M059J (cell line): Measurements from ENCODE around the gene ACKR3. TPM values are rescaled to one million over a fixed set of nuclear protein-coding genes. Genes with fewer than 3 reads are reported as not detected.

Source experiments
- DNase-seq: peaks from one replicate; pipeline ENCODE4 v3.0.0-alpha.2; 2012; ENCODE audit warnings: low read depth
- total RNA-seq: library from RNA; depleted of rRNA; stranded (reverse); fragments of >200 nt; shearing (Covaris generic); gene quantifications from 2 replicates; pipeline ENCODE4 v1.2.3, GENCODE V29; 2014

The ACKR3 gene
- total RNA-seq, 1 experiment from 2014 or later, result 3.0 TPM

DNA sequence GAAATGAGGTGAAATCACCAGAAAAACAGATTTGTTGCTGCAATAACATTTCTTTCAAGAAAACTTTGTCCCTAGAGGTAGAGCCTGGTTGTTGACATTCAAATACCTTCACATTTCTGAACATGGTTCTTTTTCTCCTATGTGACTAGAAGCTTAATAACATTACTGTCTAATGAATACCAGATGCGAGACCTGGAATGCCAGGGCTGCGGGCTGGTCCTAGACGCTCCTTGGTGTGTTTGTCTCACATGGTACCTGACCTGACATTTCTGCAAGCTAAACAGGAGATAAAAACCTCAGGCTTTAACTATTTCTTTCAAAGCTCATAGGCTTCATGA is 38.5 kb downstream of the ACKR3 start:
- DNase-seq, result peak; percentile 19

DNA sequence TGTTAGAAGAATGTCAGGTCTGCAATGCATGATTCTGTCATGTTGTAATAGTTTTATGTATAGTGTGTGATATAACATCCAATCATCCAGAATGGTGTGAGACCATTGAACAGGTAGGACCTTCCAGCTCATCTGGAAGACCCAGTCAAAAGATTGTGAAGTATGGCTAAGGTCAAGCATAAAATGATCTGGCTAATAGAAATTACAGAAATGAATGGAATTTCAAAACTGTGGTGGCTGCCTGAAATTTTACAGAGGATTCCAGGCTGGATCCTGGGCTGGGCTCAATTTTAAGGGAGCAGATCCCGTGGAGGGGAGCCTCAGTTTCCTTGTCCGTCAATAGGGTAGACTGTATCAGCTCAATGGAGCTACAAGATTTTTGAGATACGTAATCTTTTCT is 39.1 kb downstream of the ACKR3 start:
- peak; percentile 10 for DNase-seq

DNA sequence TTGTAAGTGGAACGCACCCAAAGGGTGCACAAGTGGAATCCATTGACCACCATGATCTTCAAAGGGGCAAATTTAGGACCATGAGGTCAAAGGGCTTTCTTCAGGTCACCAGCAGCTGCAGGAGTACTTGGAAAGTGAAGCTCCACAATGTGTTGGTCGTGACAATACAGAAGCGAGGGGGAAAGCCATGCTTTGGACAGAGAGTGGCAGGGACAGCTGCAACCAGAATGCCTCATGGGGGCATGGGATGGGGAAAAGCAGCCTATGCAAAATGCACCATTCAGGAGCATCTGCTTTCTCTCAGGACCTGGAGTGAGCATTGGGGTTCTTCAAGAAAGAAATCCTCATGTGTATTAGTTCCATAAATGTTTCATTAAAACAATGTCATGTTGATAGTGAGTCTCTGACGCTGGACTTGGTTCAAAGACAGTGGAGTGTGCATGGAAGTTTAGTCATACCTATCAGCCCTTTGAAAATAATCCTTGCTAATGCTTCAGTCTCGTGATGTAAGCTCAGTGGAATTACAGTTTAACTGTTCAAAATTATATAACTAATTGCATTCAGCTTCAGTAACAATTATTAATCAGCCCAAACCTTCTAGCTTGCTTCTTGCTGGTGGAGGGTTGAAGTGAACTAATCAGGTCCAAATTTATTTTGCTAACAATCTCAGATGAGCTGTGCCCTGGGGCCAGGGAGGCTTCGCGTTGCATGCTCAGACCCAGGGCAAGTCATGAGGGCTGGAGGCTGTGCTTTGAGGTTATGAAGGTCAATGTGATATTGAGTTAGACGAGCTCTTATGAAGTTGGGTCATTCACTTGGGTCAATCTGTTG is 41.6 kb downstream of the ACKR3 start:
- peak; percentile 58 for DNase-seq

DNA sequence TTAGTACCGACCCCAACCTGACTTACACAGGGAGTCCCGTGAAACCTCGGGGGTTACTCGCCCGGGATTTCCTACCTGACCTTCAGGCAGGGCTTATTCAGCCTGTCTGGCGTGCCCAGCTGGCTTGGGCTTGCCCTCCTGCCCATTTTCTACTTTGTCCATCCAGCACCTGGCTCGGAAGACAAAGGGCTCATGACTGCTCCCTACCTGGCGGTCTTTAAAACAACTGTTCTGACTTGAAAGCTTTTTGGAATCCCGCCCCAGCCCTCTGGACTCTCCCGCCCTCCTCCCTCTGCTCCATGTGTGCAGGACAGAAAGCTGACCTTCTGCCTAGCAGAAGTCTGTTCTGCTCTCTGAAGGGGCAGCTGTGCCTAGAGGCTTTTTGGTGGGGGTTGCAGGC is 43.1 kb downstream of the ACKR3 start:
- DNase-seq, result no peak

DNA sequence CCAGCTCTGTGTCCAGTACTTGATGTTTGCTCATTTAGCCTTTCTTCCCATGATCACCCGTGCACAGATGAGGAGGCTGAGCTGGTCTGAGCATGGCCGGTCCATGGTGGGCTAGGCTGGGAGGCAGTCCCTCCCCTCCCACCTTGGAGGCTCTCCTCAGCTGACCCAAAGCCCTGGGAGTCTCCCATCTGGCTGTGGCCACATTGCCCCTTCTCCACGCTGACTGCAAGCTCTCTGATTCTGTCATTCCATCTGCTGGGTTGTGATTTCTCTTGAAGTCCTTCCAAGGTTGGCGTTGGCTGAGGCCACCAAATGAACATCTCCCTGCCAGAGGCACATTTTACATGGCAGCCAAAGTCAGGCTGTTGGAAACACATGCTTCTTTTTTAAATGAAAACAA is 44.0 kb downstream of the ACKR3 start:
- no peak for DNase-seq

DNA sequence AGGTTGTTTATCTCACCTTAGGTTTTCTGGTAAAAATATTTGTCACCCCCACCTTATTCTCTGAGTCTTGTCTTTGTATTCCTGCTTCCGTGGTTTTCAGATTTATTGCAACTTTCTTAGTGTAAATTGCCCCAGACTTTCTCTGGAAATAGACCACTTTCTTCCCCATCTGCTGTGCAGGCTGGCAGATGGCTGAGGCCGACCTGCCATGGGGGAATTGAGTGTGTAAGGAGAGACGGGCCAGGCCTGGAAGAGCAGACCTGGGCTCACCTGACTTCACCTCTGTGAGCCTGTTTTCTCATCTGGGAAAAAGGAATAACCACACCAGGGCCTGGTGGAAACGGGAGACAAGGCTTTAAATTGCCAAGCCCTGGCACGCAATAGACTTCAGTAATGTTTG is 44.9 kb downstream of the ACKR3 start:
- DNase-seq, result no peak

DNA sequence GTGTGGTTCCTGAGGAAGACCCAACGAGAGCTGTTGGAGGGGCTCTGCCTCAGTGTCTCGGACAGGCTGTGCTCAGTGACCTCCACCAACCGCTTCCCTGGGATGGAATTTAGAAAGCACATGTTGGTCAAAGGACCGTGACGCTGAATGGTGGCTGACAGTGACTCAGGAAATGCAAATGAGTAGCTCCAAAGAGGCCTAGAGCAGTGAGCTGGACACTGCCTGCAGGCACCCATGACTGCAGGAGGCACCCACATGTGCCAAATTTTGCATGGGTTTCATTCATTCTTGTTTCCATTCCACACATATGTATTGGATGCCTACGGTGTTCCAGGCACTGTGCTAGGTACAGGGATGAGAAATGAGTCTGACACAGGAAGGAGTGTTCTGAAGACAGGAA is 46.4 kb downstream of the ACKR3 start:
- DNase-seq, result no peak

DNA sequence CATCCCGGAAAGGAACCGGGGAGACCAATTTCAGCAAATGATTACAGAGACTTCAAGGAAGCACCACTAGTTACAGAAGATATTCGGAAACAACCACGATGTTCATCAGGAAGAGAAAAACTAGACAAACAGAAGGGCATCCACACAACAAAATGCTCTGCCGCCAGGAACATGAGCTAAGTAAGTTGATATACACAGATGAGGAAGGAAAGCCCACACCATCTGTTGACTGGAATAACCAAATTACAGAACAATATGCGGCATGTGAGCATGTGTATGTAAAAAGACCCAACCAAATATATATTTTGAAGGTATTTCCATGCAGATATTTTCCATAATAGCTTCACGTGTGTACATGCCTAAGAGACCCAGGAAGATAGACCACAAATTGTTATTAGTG is 47.0 kb downstream of the ACKR3 start:
- no peak for DNase-seq

DNA sequence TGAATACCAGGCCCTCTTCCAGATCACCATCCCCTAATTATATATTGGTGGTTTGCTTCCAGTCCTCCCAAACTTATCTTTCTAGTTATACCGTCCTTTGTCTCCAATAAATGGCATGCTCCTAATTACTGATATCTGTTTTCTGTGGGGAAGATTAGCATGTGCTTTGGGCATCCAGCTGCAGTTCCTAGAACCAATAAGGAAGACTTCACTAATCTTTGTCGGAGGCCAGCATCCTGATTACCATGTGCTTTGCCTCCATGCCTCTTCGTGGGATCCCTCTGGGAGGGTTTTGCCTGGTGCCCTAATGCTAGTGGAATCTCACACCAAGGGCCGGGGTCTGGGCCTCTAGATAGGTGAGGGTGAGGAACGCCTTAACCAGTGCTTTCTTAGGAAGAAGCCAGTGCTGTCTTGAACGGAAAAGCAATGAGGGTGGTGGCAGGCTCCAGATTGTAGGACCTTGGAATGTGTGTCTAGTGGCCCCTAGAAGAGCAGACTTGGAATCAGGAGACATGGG is 47.7 kb downstream of the ACKR3 start:
- no peak for DNase-seq

DNA sequence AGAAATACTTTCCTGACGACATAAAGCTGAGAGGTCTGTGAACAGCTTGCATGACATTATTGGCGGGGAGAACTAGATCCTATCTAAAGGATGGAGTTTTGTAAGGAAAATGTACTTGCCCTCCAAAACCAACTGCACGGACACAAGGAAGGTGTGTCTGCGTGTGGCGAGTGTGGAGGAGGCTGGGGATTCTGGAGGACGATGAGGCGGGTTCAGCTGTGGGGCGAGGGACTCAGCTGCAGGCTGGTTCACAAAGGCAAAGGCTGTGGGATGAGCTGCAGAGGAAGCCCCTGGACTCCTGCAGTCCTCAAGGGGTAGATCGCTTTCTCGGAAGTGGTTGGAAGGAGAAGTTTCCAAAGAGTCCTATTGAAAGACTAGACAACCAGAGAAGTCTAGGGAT is 48.2 kb downstream of the ACKR3 start:
- no peak for DNase-seq

DNA sequence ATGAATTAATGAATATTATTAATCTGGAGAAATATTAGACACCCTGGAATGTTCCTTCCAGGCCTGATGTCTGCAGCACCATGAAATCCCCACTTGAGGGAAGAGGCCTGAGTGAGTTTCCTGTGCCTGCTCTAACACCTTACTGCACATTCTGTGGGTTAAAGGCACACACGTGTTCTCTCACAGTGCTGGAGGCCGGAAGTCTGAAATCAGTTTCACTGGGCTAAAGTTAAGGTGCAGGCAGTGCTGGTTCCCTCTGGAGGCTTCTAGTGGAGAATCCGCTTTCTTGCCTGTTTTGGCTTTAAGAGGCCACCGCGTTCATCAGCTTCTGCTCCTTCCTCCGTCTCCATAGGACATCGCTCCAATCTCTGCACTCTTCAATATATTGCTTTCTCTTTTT is 48.7 kb downstream of the ACKR3 start:
- DNase-seq, result no peak

DNA sequence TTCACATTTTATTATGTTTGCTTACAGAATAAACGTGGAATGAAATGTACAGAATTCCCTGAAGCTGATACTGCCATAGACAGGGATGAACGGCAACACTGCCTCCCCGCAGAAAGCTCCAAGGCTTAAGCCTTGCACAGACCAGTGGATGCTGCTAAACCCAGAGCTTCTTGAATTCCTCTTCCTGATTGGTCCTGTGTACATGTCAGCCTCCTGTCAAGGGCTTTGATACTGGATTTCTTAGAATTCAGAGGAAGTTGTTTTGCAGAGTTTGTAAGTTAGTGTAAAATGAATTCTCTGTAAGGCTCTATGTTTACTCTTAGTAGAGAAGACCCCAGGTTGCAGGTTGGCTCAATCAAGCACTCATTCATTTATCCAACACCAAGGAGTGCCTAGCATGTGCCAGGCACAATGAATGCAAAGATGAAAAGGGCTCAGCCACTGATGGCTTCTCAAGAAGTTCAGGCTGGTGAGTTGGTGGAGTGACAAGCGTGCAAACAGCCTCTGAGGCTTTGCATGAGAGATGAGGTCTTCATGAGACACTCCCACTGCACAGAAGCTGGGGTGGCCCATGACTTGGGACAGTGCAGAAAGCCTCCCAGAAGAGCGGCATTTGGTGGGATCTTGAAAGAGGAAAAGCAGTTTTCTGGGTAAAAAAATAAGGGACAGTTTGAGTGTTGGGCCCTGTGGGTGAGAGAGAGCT is 50.4 kb downstream of the ACKR3 start:
- no peak for DNase-seq

DNA sequence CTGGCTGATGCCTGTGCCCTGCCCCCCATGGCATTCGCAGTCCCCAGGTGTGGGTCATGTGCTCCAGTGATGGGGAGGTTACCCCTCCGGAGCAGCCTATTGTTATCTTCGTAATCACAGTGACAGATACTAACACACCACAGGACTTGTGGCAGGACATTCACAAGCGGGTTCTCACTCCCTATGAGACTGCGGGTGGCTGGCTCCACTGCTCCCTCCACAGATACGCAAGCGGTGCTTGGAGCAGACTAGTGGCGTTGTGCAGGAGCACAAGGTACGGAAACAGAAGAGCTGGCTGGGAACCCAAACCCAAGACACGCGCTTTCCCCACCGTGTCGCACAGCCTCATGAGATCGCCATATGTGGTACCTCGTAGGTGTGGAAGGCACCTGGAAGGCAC is 52.2 kb downstream of the ACKR3 start:
- DNase-seq, result no peak

DNA sequence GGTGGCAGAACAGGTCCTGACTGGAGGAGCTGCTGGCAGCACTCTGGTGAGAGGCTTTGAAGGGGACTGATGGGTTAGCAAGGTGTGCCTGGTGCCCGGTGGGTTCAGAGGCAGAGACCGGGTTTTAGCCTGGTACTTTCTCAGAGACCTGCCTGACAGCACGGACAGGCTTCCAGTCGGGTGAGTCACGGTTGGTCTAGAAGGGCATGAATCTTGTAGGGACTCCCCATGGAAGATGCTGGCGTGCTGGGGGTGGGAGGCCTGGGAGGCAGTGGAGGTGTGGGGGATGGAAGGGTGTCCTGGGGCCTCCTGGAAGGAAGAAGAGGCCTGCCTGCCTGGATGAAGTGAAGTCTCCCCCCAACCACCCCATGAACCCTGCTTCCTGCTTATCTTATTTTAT is 52.6 kb downstream of the ACKR3 start:
- no peak for DNase-seq

DNA sequence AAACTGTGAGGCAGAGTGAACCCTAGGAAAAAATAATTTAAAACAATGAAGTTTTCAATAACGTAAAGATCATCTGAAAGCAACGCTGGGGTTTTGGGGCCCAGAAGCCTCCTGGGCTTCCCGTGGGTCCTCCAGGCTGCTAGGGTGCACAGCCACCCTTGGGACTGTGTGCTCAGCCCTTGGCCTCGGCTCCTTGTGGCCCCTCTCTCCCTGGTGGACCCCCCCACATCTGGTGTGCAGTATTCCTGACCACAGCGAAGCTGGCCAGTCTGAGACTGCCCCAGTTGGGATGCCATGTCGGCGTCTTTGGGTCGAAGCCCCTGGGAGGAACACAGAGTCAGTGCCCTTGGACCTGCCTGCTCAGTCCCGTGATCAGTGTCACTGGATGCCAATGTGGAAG is 53.0 kb downstream of the ACKR3 start:
- DNase-seq, result no peak

DNA sequence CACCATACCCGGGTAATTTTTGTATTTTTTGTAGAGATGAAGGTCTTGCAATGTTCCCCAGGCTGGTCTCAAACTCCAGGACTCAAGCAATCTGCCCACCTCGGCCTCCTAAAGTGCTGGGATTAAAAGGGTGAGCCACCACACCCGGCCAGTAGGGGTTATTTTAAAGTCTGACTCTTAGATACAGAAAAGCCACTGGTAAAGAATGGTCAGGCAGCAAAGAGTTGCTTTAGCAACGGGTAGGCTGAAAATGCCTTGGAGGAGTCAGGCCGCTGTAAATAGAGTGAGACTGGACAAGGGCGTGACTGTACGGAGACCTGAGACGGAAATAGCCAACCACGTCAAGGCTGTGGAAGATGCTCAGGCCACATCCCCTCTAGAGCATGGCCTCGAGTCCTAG is 54.2 kb downstream of the ACKR3 start:
- no peak for DNase-seq

DNA sequence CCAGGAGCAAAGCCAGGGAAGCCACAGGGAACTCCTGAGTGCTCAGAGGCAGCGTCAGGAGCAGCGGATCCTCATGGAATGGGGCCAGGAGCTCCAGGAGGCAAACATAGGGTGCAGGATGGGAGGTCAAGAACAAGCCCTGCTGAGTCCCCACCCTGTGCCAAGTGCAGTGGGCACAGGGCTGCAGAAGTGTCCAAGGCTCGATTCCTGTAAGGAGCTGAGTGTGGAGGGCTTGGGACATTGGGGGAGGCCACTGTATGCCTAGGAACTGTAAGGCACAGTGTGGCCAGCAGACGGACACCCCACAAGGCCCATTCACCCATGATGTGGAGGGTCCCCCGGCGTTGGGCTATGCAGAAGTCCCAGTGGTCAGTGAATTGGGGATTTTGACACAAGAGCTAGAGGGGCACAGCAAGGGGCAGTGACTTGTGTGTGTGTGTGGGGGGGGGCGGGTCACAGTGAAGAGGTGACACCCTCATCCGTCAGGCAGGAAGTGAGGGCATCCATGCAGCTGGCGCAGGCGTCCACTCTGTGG is 55.6 kb downstream of the ACKR3 start:
- no peak for DNase-seq

DNA sequence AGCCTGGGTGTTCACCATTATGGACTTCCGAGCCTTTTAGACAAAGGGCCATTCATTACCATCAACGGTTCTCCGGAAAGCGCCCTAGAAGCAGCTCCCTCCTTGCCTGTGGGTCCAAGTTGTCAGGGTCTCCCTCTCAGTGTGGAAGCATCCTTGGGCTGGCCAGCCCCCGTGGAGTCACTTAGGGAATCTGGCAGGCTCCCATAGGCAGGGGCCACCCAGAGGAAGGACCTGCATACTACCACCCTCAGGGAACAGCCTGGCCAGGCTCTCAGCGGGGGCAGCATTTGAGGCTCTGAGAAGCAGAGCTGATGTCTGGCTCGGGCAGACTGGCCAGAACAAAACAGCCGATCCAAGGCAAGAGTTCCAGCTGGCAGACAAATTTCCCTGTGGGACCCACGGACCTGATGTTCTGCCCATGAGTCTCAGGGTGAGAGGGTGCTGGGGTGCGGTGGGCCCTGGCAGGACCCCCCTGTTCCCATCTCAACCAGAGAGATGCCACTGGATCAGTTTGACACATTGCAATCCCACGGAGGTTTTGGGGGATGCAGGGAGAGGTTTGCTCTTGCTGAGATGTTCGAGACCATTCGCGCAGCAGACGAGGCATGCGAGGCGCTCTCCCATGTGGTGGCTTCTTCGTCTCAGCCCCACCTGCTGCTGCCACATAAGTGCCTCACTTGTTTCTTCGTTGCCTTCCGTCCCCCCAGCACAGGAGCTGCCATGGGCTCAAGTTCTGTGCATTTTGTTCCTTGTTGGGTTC is 56.9 kb downstream of the ACKR3 start:
- DNase-seq, result no peak

DNA sequence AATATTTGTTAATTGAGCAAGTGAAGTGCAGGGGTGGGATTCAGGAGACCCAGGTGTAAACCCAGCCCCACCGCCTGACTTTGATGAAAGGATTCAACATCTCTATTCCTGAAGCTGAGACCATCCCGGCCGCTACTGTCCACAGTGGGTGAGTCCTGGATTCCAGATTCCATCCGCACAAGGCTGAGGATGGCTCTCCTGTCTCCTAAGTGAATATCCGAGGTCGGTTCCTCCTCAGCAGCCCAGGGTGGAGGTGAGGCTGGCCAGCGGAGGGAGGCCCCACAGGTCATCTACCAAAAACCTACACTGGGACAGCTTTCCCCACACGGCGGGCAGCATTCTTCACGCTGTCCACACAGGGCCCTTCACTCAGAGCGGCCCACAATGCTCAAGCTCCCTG is 57.6 kb downstream of the ACKR3 start:
- DNase-seq, result no peak

DNA sequence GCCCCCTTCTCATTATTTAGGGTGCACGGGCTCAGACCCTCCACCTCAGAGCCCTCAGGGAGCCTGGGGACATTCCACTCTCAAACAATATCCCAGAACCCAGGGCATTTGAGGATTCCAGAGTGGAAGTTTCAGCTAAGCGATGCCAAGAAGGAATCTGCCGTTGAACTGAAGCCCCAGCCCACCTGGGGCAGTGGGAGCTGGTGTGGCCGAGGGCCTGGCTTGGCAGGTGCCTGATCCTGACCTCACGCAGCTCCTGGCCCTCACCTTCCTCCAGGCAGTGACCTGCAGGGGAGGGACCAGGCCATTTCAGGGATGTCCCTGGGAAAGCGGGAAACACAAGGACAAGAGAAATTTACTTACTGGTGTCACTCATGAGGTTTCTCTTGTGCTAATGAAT is 58.2 kb downstream of the ACKR3 start:
- DNase-seq, result no peak

DNA sequence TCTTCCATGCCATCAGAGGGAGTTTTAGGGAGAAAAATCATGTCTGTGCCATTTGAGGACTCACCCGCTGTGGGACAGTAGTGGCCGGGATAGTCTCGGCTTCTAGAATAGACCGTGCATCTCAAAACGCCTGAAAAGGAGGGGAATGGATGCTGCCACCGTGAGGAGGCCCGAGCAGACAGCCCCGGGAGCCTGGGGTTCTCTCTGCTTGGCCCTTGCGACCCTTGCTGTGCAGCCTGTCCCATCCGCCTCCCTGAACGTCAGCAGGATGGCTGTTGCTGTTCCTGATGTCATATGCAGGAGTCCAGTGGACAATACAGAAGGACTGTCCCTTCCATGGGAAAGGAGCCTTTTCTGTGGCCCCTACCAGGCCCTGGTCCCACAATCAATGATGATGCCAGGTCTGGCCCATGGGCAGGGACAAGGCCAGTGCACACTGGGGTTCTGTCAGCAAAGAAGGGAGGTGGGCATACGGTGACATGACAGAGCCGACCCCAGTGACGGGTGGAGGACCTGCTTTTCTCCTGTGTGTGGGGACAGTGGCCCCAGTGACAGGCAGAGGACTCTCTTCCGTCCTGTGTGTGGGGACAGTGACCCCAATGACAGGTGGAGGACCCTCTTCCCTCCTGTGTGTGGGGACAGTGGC is 58.8 kb downstream of the ACKR3 start:
- no peak for DNase-seq
